CD4-positive, alpha-beta T cell treated with Interferon gamma for 1 hour (primary cell): Measurements from ENCODE around the gene CD2.
"Not testable (repeated sequence)": the region's sequence is repeated elsewhere in the genome, so short reads cannot be mapped to it uniquely, and the experiment has no call there.

Source experiments
- DNase-seq: peaks from one replicate; pipeline ENCODE4 v3.0.0-alpha.2; 2020

CD2 gene

GRCh38 chr1:116733476-116734365 is 20.5 kb upstream of the CD2 start:
- DNase-seq: no peak

GRCh38 chr1:116735246-116735645 is 19.0 kb upstream of the CD2 start:
- DNase-seq: no peak

GRCh38 chr1:116737020-116737854 is 17.0 kb upstream of the CD2 start:
- peak; percentile 78 for DNase-seq

GRCh38 chr1:116737855-116738321 is 16.3 kb upstream of the CD2 start:
- no peak for DNase-seq

GRCh38 chr1:116738673-116739370 is 15.4 kb upstream of the CD2 start:
- DNase-seq: peak; percentile 80

GRCh38 chr1:116739371-116740012 is 14.7 kb upstream of the CD2 start:
- no peak for DNase-seq

- no peak for DNase-seq
Measured at GRCh38 chr1:116740296-116740695, 13.9 kb upstream of the CD2 start.

- no peak for DNase-seq
Measured at GRCh38 chr1:116740746-116741145, 13.5 kb upstream of the CD2 start.

- no peak for DNase-seq
Measured at GRCh38 chr1:116741836-116742565, 12.2 kb upstream of the CD2 start.

GRCh38 chr1:116743535-116743934 is 10.7 kb upstream of the CD2 start:
- DNase-seq: no peak

- no peak for DNase-seq
Measured at GRCh38 chr1:116748272-116748671, 6.0 kb upstream of the CD2 start.

- no peak for DNase-seq
Measured at GRCh38 chr1:116751146-116751545, 3.1 kb upstream of the CD2 start.

- DNase-seq: no peak
Measured at GRCh38 chr1:116751621-116752020, 2.6 kb upstream of the CD2 start.

GRCh38 chr1:116753312-116753711 is 918 bp upstream of the CD2 start:
- DNase-seq: no peak

- no peak for DNase-seq
Measured at GRCh38 chr1:116755066-116755465, 836 bp downstream of the CD2 start.

- no peak for DNase-seq
Measured at GRCh38 chr1:116755681-116756080, 1.5 kb downstream of the CD2 start.

- not testable (repeated sequence) for DNase-seq
Measured at GRCh38 chr1:116756092-116756491, 1.9 kb downstream of the CD2 start.

- not testable (repeated sequence) for DNase-seq
Measured at GRCh38 chr1:116758456-116758815, 4.2 kb downstream of the CD2 start.

- no peak for DNase-seq
Measured at GRCh38 chr1:116759636-116760035, 5.4 kb downstream of the CD2 start.

- DNase-seq: no peak
Measured at GRCh38 chr1:116760487-116760886, 6.3 kb downstream of the CD2 start.

GRCh38 chr1:116760996-116761665 is 6.9 kb downstream of the CD2 start:
- no peak for DNase-seq
